ENCODE data around the gene TMEM174. TPM values are rescaled to one million over a fixed set of nuclear protein-coding genes. Genes with fewer than 3 reads are reported as not detected.
A peak's percentile ranks its signal among the peaks of the same experiment; 100 is the strongest.
"Not testable (repeated sequence)": the region's sequence is repeated elsewhere in the genome, so short reads cannot be mapped to it uniquely, and the experiment has no call there.

Gene TMEM174
- total RNA-seq, 2 donors from 2014 or later = not detected

DNA sequence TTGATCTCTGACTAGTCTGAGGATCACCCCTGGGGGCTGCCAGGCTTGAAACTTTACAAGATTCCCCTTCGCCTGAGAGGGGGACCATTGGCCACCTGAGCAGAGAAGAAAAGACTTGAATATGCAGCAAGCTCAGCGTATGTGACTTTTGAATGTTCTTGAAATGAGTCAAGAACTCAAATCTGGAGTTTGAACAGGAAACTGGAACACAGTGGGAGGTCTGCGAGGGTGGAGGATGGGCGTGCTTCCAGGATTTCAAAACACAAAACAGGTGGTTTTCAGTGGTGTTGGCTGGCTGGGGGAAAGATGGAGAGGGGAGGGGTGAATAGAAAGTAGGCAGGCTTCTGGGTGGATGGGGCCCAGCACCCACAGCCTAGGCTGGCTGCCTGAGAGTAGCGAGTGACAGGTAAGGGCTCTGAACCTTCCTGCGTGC lies 40.6 kb downstream of the TMEM174 start:
- H3K27me3 Mint-ChIP-seq = peaks cover 64 to 80% of the 10 kb centered on the region in 2 donors
- no peak overlapping the region for H3K27ac Mint-ChIP-seq
- peaks cover 27% of the 10 kb centered on the region for H3K36me3 Mint-ChIP-seq
- H3K4me1 Mint-ChIP-seq (ENCODE audit: low read depth in 2 of 2) = peaks cover 3 to 7% of the 10 kb centered on the region in 2 donors
- peak in 1 of 2 donors; percentile 15 for ATAC-seq
- H3K4me3 Mint-ChIP-seq = no peak overlapping the region
- no peak for DNase-seq (ENCODE audit: low spot score)
- H3K9me3 Mint-ChIP-seq = peaks cover 13% of the 10 kb centered on the region

DNA sequence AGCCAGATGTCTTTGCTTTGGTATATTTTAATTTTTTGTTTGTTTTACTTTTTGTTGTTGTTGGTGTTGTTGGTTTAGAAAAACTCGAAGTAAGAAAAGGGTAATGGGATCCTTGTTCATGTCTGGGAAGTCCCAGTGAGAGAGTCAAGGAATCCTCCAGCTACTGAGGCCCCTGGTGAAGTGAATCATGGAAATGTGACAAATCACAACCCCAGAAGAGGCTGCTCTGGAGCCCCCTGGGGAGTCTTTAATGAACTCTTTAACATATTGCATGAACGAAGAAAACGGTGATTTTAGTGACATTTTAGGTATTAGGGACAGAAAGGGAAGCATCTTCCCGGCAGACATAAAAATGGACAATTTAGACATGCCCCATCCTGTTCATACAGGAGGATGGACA lies 41.3 kb downstream of the TMEM174 start:
- H3K4me1 Mint-ChIP-seq (ENCODE audit: low read depth in 2 of 2) = peaks cover 3 to 11% of the 10 kb centered on the region in 2 donors
- peaks cover 20% of the 10 kb centered on the region for H3K36me3 Mint-ChIP-seq
- H3K9me3 Mint-ChIP-seq = peaks cover 10% of the 10 kb centered on the region
- no peak for DNase-seq (ENCODE audit: low spot score)
- ATAC-seq = no peak
- H3K27ac Mint-ChIP-seq = no peak overlapping the region
- peaks cover 63 to 74% of the 10 kb centered on the region in 2 donors for H3K27me3 Mint-ChIP-seq
- H3K4me3 Mint-ChIP-seq = no peak overlapping the region

DNA sequence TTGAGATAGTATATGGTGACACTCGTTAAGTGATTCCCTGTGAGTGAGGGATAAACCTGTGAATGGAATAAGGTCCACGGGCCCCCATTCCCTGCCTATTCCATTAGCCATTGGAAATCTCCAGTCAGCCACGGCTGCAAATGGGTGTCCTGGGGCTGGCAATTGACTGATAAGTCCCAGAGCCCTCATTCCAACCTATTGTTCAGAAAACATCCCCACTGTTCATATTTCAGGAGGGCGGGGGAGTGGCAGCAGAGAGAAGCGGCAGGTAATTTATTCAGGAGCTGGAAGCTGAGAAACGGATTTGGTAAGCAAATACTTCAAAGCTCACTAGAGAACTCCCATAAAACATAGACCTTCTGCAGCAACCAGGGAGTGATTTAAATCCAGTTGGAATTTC lies 42.0 kb downstream of the TMEM174 start:
- H3K27ac Mint-ChIP-seq = no peak overlapping the region
- H3K9me3 Mint-ChIP-seq = peaks cover 4% of the 10 kb centered on the region
- peaks cover 13% of the 10 kb centered on the region for H3K36me3 Mint-ChIP-seq
- H3K27me3 Mint-ChIP-seq = peaks cover 58 to 74% of the 10 kb centered on the region in 2 donors
- ATAC-seq (no peak), DNase-seq (ENCODE audit: low spot score) (no peak)
- H3K4me3 Mint-ChIP-seq = peak overlapping the region; percentile 27
- peaks cover 3 to 11% of the 10 kb centered on the region in 2 donors for H3K4me1 Mint-ChIP-seq (ENCODE audit: low read depth in 2 of 2)

DNA sequence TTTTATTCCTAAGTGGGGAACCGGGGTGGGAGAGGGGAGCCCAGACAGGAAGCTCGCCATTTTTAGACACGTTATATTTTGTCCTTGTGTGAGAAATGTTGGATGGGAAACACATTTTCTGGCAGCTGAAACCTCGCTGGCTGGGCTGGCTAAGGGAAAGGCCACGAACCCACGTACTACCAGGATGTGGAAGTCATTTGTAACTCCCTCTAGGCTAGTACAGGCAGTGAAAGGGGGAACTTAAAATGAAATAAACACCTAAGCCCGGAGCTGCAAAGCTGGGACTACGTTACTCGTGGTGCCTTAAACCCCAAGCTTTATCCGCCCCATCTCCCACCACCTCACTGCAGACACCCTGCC lies 42.5 kb downstream of the TMEM174 start:
- Mint-ChIP-seq H3K36me3 (peaks cover 11% of the 10 kb centered on the region), H3K9me3 (peaks cover 3% of the 10 kb centered on the region), H3K27me3 (peaks cover 54 to 74% of the 10 kb centered on the region in 2 donors), H3K4me1 (ENCODE audit: low read depth in 2 of 2) (peaks cover 3 to 11% of the 10 kb centered on the region in 2 donors), H3K4me3 (peak overlapping the region; percentile 4), H3K27ac (no peak overlapping the region)
- peak in 1 of 2 donors; percentile 37 for ATAC-seq
- DNase-seq (ENCODE audit: low spot score) = no peak

DNA sequence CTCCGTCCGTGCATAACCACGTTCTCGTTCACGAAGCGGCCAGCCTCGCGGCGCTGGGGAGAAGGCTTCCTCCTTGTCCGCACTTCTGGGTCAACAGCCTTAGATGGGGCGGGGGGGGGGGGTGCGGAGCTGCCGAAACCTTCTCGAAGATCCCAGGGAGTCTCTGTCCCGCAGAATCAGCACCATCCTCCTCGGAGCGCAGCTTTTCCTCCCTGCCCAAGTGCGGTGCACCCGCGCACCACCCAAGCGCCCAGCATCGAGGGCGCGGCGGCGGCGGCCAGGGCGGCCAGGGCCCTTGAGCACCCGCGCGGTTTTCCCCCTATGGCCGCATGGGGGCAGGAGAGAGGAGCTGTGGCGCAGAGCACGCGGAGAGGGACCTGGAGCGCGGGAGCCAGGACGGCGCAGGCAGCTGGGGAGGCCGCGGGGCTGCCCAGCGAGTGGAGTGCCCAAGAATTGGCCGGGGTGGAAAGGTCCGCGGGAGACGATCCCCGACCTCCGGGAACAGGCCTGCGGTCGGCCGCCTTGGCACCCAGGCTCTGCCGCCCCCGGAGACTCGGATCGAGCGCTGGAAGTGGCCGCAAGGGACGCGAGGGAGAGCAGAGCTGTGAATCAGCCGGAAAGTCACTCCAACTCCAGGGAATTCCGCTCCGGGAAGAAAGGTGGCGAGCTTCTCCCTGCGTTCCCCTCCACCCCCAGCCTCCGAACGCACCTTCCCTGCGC lies 43.1 kb downstream of the TMEM174 start:
- DNase-seq (ENCODE audit: low spot score) (peak; percentile 77), ATAC-seq (peak; percentile 93 to 95)
- no peak overlapping the region for H3K27ac Mint-ChIP-seq

DNA sequence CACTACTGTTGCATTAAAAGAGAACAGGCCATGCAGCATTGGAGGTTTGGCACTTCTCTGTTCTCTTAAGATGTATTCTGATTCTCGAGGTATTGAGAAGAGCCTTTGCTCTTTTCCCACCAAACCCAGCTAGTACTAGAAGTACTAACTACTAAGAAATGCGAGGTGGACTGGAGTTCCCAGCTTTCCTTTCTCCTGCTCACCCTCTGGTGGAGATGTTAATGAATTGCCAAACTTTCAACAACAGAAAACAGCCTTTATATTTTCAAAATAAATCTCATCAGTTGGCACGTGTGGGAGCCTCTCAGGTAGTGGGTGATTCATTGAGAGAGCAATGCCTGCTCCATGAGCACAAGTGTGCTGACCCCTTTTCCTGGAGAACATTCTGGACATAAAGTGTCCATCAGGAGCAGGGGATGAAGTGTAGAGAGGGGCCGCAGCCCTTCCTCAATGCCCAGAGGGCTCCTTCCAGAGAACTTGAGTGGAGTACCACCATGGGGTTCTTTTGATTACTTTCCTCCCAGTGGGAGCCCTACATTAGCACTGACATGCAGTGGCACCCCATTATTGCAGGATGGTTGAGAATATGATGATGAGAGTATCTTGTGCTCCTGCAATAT lies 45.7 kb downstream of the TMEM174 start:
- H3K4me1 Mint-ChIP-seq (ENCODE audit: low read depth in 2 of 2) = peaks cover 3 to 8% of the 10 kb centered on the region in 2 donors
- no peak overlapping the region for H3K27ac Mint-ChIP-seq
- no peak for ATAC-seq
- no peaks in the 10 kb centered on the region for H3K36me3 Mint-ChIP-seq
- no peak overlapping the region for H3K4me3 Mint-ChIP-seq
- DNase-seq (ENCODE audit: low spot score) = no peak
- H3K9me3 Mint-ChIP-seq = no peaks in the 10 kb centered on the region
- H3K27me3 Mint-ChIP-seq = peaks cover 35 to 67% of the 10 kb centered on the region in 2 donors

More for the DNA sequence above, 43.1 kb downstream of the TMEM174 start:
- peak overlapping the region; percentile 27 for H3K4me3 Mint-ChIP-seq
- peaks cover 11% of the 10 kb centered on the region for H3K36me3 Mint-ChIP-seq
- H3K27me3 Mint-ChIP-seq = peaks cover 49 to 72% of the 10 kb centered on the region in 2 donors
- H3K9me3 Mint-ChIP-seq = peaks cover 3% of the 10 kb centered on the region
- H3K4me1 Mint-ChIP-seq (ENCODE audit: low read depth in 2 of 2) = peaks cover 3 to 11% of the 10 kb centered on the region in 2 donors

DNA sequence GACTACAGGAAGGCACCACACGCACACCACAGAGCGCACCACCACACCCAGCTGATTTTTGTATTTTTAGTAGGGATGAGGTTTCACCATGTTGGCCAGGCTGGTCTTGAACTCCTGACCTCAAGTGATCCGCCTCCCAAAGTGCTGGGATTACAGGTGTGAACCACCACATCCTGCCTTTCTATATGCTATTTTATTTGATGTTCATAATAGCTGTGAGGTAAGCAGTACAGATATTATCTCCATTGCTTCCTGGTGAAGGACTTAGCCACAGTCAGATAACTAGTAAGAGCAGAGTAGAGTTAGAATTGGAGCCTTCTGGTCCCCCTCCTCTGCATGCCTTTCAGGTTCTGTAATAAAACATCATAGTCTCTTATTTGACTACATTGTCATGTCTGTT lies 46.3 kb downstream of the TMEM174 start:
- H3K4me3 Mint-ChIP-seq; H3K4me1 Mint-ChIP-seq (ENCODE audit: low read depth in 2 of 2); H3K9me3 Mint-ChIP-seq; DNase-seq (ENCODE audit: low spot score); ATAC-seq; H3K27ac Mint-ChIP-seq; H3K36me3 Mint-ChIP-seq: not testable (repeated sequence)
- H3K27me3 Mint-ChIP-seq = peaks cover 33 to 61% of the 10 kb centered on the region in 2 donors

DNA sequence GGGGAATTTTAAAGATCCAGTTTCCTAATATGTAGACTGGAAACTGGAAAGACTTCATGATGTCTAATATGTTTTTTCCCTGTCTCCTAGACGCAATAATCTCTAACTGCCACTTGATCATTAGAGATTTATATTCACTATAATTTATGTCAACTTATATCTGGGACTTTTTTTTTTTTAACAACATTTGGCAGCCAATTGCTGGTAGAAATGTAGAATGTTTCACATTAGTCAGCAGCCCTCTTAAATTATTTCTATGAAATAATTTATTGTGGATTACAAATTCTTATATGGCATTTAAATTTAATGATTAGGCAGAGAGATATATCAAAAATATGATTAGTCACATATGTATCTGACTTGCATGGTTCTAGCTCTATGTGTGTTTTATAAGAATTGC lies 48.2 kb downstream of the TMEM174 start:
- H3K27ac Mint-ChIP-seq = no peak overlapping the region
- no peak overlapping the region for H3K4me3 Mint-ChIP-seq

DNA sequence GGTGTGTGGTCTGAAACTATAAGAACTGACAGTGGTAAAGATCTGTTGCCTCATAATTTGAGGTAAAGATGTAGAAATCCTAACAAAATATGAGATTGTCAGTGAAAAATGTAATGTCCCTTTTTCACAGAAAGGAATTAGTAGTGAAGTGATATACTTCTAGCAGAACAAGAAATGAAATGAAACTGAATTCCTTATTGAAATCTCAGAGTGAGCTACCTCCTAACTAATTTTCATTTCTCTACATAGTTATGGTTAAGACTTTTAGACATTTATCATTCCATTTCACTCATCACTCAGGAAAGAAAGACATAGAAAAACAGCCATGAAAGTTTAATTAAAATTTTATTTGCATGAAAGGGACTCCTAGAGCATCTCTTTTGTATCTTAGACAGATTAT lies 48.7 kb downstream of the TMEM174 start:
- Mint-ChIP-seq H3K4me3 (no peak overlapping the region), H3K9me3 (no peaks in the 10 kb centered on the region), H3K36me3 (no peaks in the 10 kb centered on the region), H3K27me3 (peaks cover 31 to 53% of the 10 kb centered on the region in 2 donors), H3K4me1 (ENCODE audit: low read depth in 2 of 2) (peaks cover 0 to 5% of the 10 kb centered on the region in 2 donors), H3K27ac (no peak overlapping the region)
- ATAC-seq (no peak), DNase-seq (ENCODE audit: low spot score) (no peak)

More for the DNA sequence above, 48.2 kb downstream of the TMEM174 start:
- H3K4me1 Mint-ChIP-seq (ENCODE audit: low read depth in 2 of 2) = peaks cover 0 to 5% of the 10 kb centered on the region in 2 donors
- H3K27me3 Mint-ChIP-seq = peaks cover 30 to 52% of the 10 kb centered on the region in 2 donors
- H3K9me3 Mint-ChIP-seq = no peaks in the 10 kb centered on the region
- no peak for ATAC-seq
- no peaks in the 10 kb centered on the region for H3K36me3 Mint-ChIP-seq
- no peak for DNase-seq (ENCODE audit: low spot score)

DNA sequence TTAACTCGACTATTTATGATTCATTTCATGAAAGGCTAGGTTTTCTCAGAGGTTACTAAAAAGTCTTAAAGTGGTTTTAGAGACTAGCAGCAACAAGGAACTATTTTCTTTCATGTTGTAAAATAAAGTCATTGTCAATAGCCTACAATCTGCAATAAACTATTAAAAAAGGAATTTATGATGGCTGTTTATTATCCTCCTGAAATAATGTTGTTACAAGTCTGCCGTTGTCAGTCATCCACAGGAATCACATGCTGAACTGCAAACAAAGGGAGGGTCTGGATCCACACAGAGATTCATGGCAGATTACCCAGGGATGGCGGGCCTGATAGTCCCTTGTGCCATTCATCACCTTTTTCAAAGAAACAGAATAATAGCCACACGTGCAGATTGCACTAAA lies 49.2 kb downstream of the TMEM174 start:
- H3K27ac Mint-ChIP-seq = no peak overlapping the region
- peaks cover 32 to 53% of the 10 kb centered on the region in 2 donors for H3K27me3 Mint-ChIP-seq
- no peak overlapping the region for H3K4me3 Mint-ChIP-seq
- no peaks in the 10 kb centered on the region for H3K9me3 Mint-ChIP-seq
- no peak for ATAC-seq
- no peak for DNase-seq (ENCODE audit: low spot score)
- H3K4me1 Mint-ChIP-seq (ENCODE audit: low read depth in 2 of 2) = peaks cover 0 to 5% of the 10 kb centered on the region in 2 donors
- H3K36me3 Mint-ChIP-seq = no peaks in the 10 kb centered on the region

Other genes with a start within 250 kb of the TMEM174 start
- 1 to 10 TPM; 3.4 to 7.1 TPM for gene FCHO2, start 217.2 kb upstream of the TMEM174 start, total RNA-seq
- gene TMEM171, start 52.6 kb upstream of the TMEM174 start, total RNA-seq = 1 to 10 TPM in 1 of 2 donors, under 1 TPM in 1; 0.62 to 1.4 TPM